Stimulated activated effector memory CD8-positive, alpha-beta T cell treated with anti-CD3 and anti-CD28 coated beads, Interleukin-12 subunit alpha, Interleukin-12 subunit beta, amount 100 ng/mL, for 72 hours (primary cell): ENCODE data around the gene ITGB5.
"Not testable (repeated sequence)": the region's sequence is repeated elsewhere in the genome, so short reads cannot be mapped to it uniquely, and the experiment has no call there.

Experiments
- ATAC-seq: fragments of 150-1000 bp; cut with Tn5 transposase; 2 replicates; pipeline ENCODE4 v1.10.0; 2021
- DNase-seq, 2 donors: peaks; one replicate each; pipeline ENCODE4 v3.0.0; 2021 to 2022; ENCODE audit warnings: low spot score in 2 of 2
- H3K27ac Mint-ChIP-seq: one replicate; pipeline ENCODE4 v1.8.0; 2022; ENCODE audit warnings: mild to moderate bottlenecking, mixed read lengths
- H3K36me3 Mint-ChIP-seq: one replicate; pipeline ENCODE4 v1.8.0; 2022; ENCODE audit warnings: mild to moderate bottlenecking, mixed read lengths
- H3K4me1 Mint-ChIP-seq: one replicate; pipeline ENCODE4 v1.8.0; 2022; ENCODE audit warnings: mixed read lengths
- H3K4me3 Mint-ChIP-seq: one replicate; pipeline ENCODE4 v1.8.0; 2022; ENCODE audit warnings: mild to moderate bottlenecking, mixed read lengths
- H3K9me3 Mint-ChIP-seq: one replicate; pipeline ENCODE4 v1.8.0; 2022; ENCODE audit warnings: mixed read lengths

ITGB5 gene

GRCh38 chr3:124837730-124838186 lies 49.4 kb downstream of the ITGB5 start:
- Mint-ChIP-seq H3K36me3 (no peaks in the 10 kb centered on the region), H3K27ac (no peak overlapping the region), H3K9me3 (no peaks in the 10 kb centered on the region), H3K4me3 (no peak overlapping the region), H3K4me1 (peaks cover 19% of the 10 kb centered on the region)
- no peak for DNase-seq
- ATAC-seq: no peak

GRCh38 chr3:124837065-124837464 lies 50.1 kb downstream of the ITGB5 start:
- no peak overlapping the region for H3K27ac Mint-ChIP-seq

GRCh38 chr3:124836448-124836847 lies 50.7 kb downstream of the ITGB5 start:
- ATAC-seq (no peak), DNase-seq (no peak)
- H3K4me1 Mint-ChIP-seq: peaks cover 19% of the 10 kb centered on the region
- no peak overlapping the region for H3K4me3 Mint-ChIP-seq
- H3K9me3 Mint-ChIP-seq: no peaks in the 10 kb centered on the region
- H3K36me3 Mint-ChIP-seq: no peaks in the 10 kb centered on the region
- H3K27ac Mint-ChIP-seq: no peak overlapping the region

More at GRCh38 chr3:124837065-124837464, 50.1 kb downstream of the ITGB5 start:
- Mint-ChIP-seq H3K4me1 (peaks cover 19% of the 10 kb centered on the region), H3K9me3 (no peaks in the 10 kb centered on the region), H3K4me3 (no peak overlapping the region), H3K36me3 (no peaks in the 10 kb centered on the region)
- ATAC-seq (no peak), DNase-seq (no peak)

- peak in 1 of 2 donors; percentile 53 for DNase-seq
- ATAC-seq: peak; percentile 90
- peaks cover 19% of the 10 kb centered on the region for H3K4me1 Mint-ChIP-seq
- H3K27ac Mint-ChIP-seq: peak overlapping the region; percentile 26
- no peaks in the 10 kb centered on the region for H3K9me3 Mint-ChIP-seq
- H3K4me3 Mint-ChIP-seq: peak overlapping the region; percentile 64
- no peaks in the 10 kb centered on the region for H3K36me3 Mint-ChIP-seq
Measured at GRCh38 chr3:124834723-124835718, 52.1 kb downstream of the ITGB5 start.

- no peaks in the 10 kb centered on the region for H3K36me3 Mint-ChIP-seq
- no peaks in the 10 kb centered on the region for H3K9me3 Mint-ChIP-seq
- ATAC-seq: no peak
- no peak overlapping the region for H3K27ac Mint-ChIP-seq
- peaks cover 19% of the 10 kb centered on the region for H3K4me1 Mint-ChIP-seq
- no peak for DNase-seq
- H3K4me3 Mint-ChIP-seq: no peak overlapping the region
Measured at GRCh38 chr3:124833710-124834332, 53.3 kb downstream of the ITGB5 start.

GRCh38 chr3:124832782-124833709 lies 54.1 kb downstream of the ITGB5 start:
- Mint-ChIP-seq H3K27ac (no peak overlapping the region), H3K36me3 (no peaks in the 10 kb centered on the region), H3K4me3 (no peak overlapping the region), H3K4me1 (peaks cover 19% of the 10 kb centered on the region), H3K9me3 (no peaks in the 10 kb centered on the region)
- DNase-seq: no peak
- ATAC-seq: no peak

GRCh38 chr3:124831628-124832199 lies 55.5 kb downstream of the ITGB5 start:
- Mint-ChIP-seq H3K4me3 (no peak overlapping the region), H3K9me3 (no peaks in the 10 kb centered on the region), H3K36me3 (no peaks in the 10 kb centered on the region), H3K4me1 (peaks cover 19% of the 10 kb centered on the region), H3K27ac (no peak overlapping the region)
- ATAC-seq (no peak), DNase-seq (no peak)

GRCh38 chr3:124829819-124830554 lies 57.2 kb downstream of the ITGB5 start:
- H3K27ac Mint-ChIP-seq: no peak overlapping the region
- H3K9me3 Mint-ChIP-seq: no peaks in the 10 kb centered on the region
- DNase-seq (no peak), ATAC-seq (no peak)
- no peaks in the 10 kb centered on the region for H3K36me3 Mint-ChIP-seq
- H3K4me3 Mint-ChIP-seq: no peak overlapping the region
- peaks cover 10% of the 10 kb centered on the region for H3K4me1 Mint-ChIP-seq

GRCh38 chr3:124829178-124829818 lies 57.9 kb downstream of the ITGB5 start:
- Mint-ChIP-seq H3K9me3 (no peaks in the 10 kb centered on the region), H3K4me3 (no peak overlapping the region), H3K4me1 (peaks cover 4% of the 10 kb centered on the region), H3K36me3 (no peaks in the 10 kb centered on the region), H3K27ac (no peak overlapping the region)
- ATAC-seq: no peak
- DNase-seq: no peak

- not testable (repeated sequence) for DNase-seq, H3K27ac Mint-ChIP-seq, H3K4me1 Mint-ChIP-seq, H3K9me3 Mint-ChIP-seq, H3K4me3 Mint-ChIP-seq, ATAC-seq, H3K36me3 Mint-ChIP-seq
Measured at GRCh38 chr3:124827476-124828206, 59.5 kb downstream of the ITGB5 start.

- no peak for ATAC-seq
Measured at GRCh38 chr3:124826703-124827102, 60.5 kb downstream of the ITGB5 start.

GRCh38 chr3:124824286-124824915 lies 62.8 kb downstream of the ITGB5 start:
- H3K27ac Mint-ChIP-seq: no peak overlapping the region
- H3K36me3 Mint-ChIP-seq: no peaks in the 10 kb centered on the region
- no peaks in the 10 kb centered on the region for H3K4me1 Mint-ChIP-seq
- H3K9me3 Mint-ChIP-seq: no peaks in the 10 kb centered on the region
- ATAC-seq (no peak), DNase-seq (no peak)
- H3K4me3 Mint-ChIP-seq: no peak overlapping the region

More at GRCh38 chr3:124826703-124827102, 60.5 kb downstream of the ITGB5 start:
- no peaks in the 10 kb centered on the region for H3K9me3 Mint-ChIP-seq
- no peak for DNase-seq
- H3K27ac Mint-ChIP-seq: no peak overlapping the region
- no peak overlapping the region for H3K4me3 Mint-ChIP-seq
- no peaks in the 10 kb centered on the region for H3K4me1 Mint-ChIP-seq
- no peaks in the 10 kb centered on the region for H3K36me3 Mint-ChIP-seq

- no peak overlapping the region for H3K27ac Mint-ChIP-seq
- no peaks in the 10 kb centered on the region for H3K36me3 Mint-ChIP-seq
- DNase-seq (no peak), ATAC-seq (no peak)
- H3K4me1 Mint-ChIP-seq: no peaks in the 10 kb centered on the region
- no peak overlapping the region for H3K4me3 Mint-ChIP-seq
- no peaks in the 10 kb centered on the region for H3K9me3 Mint-ChIP-seq
Measured at GRCh38 chr3:124823648-124824047, 63.5 kb downstream of the ITGB5 start.
